ENCODE data around the gene IL2RA. TPM values are rescaled to one million over a fixed set of nuclear protein-coding genes. Genes with fewer than 3 reads are reported as not detected.

Gene IL2RA
- total RNA-seq, 1 experiment from 2014 or later, result not detected

GRCh38 chr10:6103591-6103990 is 41.4 kb upstream of the IL2RA start:
- ChIA-PET CTCF (no interaction called here), POLR2A (ENCODE audit: low non-redundant PET) (no interaction called here)
- peaks cover 69% of the 10 kb centered on the region for H3K36me3 ChIP-seq (ENCODE audit: insufficient read depth, low read length, poor library complexity, severe bottlenecking)
- no peak overlapping the region for H3K4me3 ChIP-seq (ENCODE audit: low read depth, low read length, poor library complexity, severe bottlenecking)
- no peaks in the 10 kb centered on the region for H3K9me3 ChIP-seq (ENCODE audit: low read depth, low read length, poor library complexity, severe bottlenecking)
- no peaks in the 10 kb centered on the region for H3K4me1 ChIP-seq (ENCODE audit: insufficient read depth, low read length, poor library complexity, severe bottlenecking)
- no peaks in the 10 kb centered on the region for H3K27me3 ChIP-seq (replicated peaks; ENCODE audit: insufficient read depth, low read depth, low read length, poor library complexity)
- TF ChIP-seq CTCF (conservative IDR thresholded peaks at IDR 0.05; ENCODE audit: low read depth, low read length) (no peak), EZH2 (IDR thresholded peaks at IDR 0.05; ENCODE audit: borderline replicate concordance, low read depth, low read length, poor library complexity, severe bottlenecking) (no peak)
- no TSS peak for BruUV-seq (replicated peaks)
- H3K27ac ChIP-seq (ENCODE audit: low read depth, low read length, poor library complexity, severe bottlenecking), result peak overlapping the region; percentile 5
- no peak for DNase-seq (ENCODE audit: low spot score)
- intact Hi-C loops (cut with micrococcal nuclease; ENCODE audit: unreplicated experiment), result no loop called here

DNA sequence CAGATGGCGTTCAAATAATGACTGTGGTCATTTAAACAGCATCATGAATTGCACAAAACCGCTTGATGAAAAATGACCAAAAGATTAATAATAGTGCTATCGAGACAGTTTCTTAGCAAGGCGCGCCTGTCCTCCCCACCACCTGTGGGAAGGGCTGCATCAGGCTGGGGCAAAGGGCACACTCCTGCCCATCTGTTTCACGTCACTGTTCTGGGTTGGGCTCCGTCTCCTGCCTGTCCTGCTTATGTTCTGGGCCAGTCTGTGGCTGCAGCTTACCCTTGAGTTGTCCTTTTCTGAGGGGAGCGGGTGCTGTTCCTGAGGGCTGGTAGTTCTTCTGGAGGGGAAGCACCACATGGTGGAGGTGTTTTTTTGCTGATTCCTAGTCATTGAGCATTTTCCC is 40.0 kb upstream of the IL2RA start:
- no peak for DNase-seq (ENCODE audit: low spot score)
- no peaks in the 10 kb centered on the region for H3K27me3 ChIP-seq (replicated peaks; ENCODE audit: insufficient read depth, low read depth, low read length, poor library complexity)
- H3K4me1 ChIP-seq (ENCODE audit: insufficient read depth, low read length, poor library complexity, severe bottlenecking), result no peaks in the 10 kb centered on the region
- H3K27ac ChIP-seq (ENCODE audit: low read depth, low read length, poor library complexity, severe bottlenecking), result no peak overlapping the region
- intact Hi-C loops (cut with micrococcal nuclease; ENCODE audit: unreplicated experiment), result no loop called here
- H3K36me3 ChIP-seq (ENCODE audit: insufficient read depth, low read length, poor library complexity, severe bottlenecking), result peaks cover 70% of the 10 kb centered on the region
- TF ChIP-seq CTCF (conservative IDR thresholded peaks at IDR 0.05; ENCODE audit: low read depth, low read length) (no peak), EZH2 (IDR thresholded peaks at IDR 0.05; ENCODE audit: borderline replicate concordance, low read depth, low read length, poor library complexity, severe bottlenecking) (no peak)
- no TSS peak for BruUV-seq (replicated peaks)
- no peak overlapping the region for H3K4me3 ChIP-seq (ENCODE audit: low read depth, low read length, poor library complexity, severe bottlenecking)
- ChIA-PET POLR2A (ENCODE audit: low non-redundant PET) (no interaction called here), CTCF (no interaction called here)
- no peaks in the 10 kb centered on the region for H3K9me3 ChIP-seq (ENCODE audit: low read depth, low read length, poor library complexity, severe bottlenecking)

DNA sequence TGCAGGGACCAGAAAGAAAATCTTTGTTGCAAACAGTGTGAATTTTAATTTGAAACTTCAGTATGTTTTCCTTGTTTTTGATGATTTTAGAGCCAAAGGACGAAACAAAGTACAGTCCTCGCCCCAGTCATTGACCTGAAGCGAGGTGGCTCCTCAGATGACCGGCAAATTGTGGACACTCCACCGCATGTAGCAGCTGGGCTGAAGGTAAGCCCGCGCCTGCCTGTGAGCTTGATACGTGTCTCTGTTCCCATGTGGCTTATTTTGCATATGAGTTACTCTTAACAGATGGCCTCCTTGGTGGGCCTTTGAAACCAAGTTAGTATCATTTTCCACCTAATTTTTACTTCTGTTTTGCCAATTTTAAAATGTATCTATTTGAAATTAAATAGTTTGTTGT is 39.0 kb upstream of the IL2RA start:
- H3K4me3 ChIP-seq (ENCODE audit: low read depth, low read length, poor library complexity, severe bottlenecking), result no peak overlapping the region
- ChIA-PET CTCF (no interaction called here), POLR2A (ENCODE audit: low non-redundant PET) (no interaction called here)
- no peaks in the 10 kb centered on the region for H3K27me3 ChIP-seq (replicated peaks; ENCODE audit: insufficient read depth, low read depth, low read length, poor library complexity)
- no peak for DNase-seq (ENCODE audit: low spot score)
- H3K36me3 ChIP-seq (ENCODE audit: insufficient read depth, low read length, poor library complexity, severe bottlenecking), result peaks cover 67% of the 10 kb centered on the region
- TF ChIP-seq CTCF (conservative IDR thresholded peaks at IDR 0.05; ENCODE audit: low read depth, low read length), result no peak
- TF ChIP-seq EZH2 (IDR thresholded peaks at IDR 0.05; ENCODE audit: borderline replicate concordance, low read depth, low read length, poor library complexity, severe bottlenecking), result no peak
- no TSS peak for BruUV-seq (replicated peaks)
- no peaks in the 10 kb centered on the region for H3K4me1 ChIP-seq (ENCODE audit: insufficient read depth, low read length, poor library complexity, severe bottlenecking)
- H3K9me3 ChIP-seq (ENCODE audit: low read depth, low read length, poor library complexity, severe bottlenecking), result no peaks in the 10 kb centered on the region
- intact Hi-C loops (cut with micrococcal nuclease; ENCODE audit: unreplicated experiment), result no loop called here
- H3K27ac ChIP-seq (ENCODE audit: low read depth, low read length, poor library complexity, severe bottlenecking), result no peak overlapping the region

Measured in A673 (cell line).